MCF 10A (cell line): ENCODE measurements around the gene TPBGL. TPM values are rescaled to one million over a fixed set of nuclear protein-coding genes. Genes with fewer than 3 reads are reported as not detected.

Experiments
- BruUV-seq: library from RNA; stranded (reverse); fragments of 400-500 nt; replicated peaks from 2 replicates; lab custom pipeline; 2021; lab: Mats Ljungman, UMichigan
- CTCF ChIA-PET: fragments of 300-600 bp; sonication (Branson Sonifier 250); formaldehyde crosslinking; extraction: SDS; loops from one replicate; lab custom pipeline; 2021; ENCODE audit warnings: antibody characterized with exemption, inconsistent platforms; lab: Yijun Ruan, JAX
- POLR2A ChIA-PET: fragments of 300-600, 350-650 bp; sonication (Branson Sonifier 250); formaldehyde crosslinking; extraction: SDS; loops from one replicate; lab custom pipeline; 2020; ENCODE audit warnings: antibody characterized with exemption, inconsistent platforms; lab: Yijun Ruan, JAX
- DNase-seq: peaks from one replicate; pipeline ENCODE4 v3.0.0-alpha.2; 2018; ENCODE audit not compliant: unreplicated experiment
- H3K27ac Mint-ChIP-seq: one replicate; pipeline ENCODE4 v1.8.0; 2022; ENCODE audit warnings: mild to moderate bottlenecking, low read depth, mixed read lengths; ENCODE audit not compliant: unreplicated experiment
- H3K27me3 Mint-ChIP-seq: one replicate; pipeline ENCODE4 v1.8.0; 2022; ENCODE audit warnings: mixed read lengths; ENCODE audit not compliant: insufficient read depth, unreplicated experiment
- H3K36me3 Mint-ChIP-seq: one replicate; pipeline ENCODE4 v1.8.0; 2022; ENCODE audit warnings: mild to moderate bottlenecking, moderate library complexity, mixed read lengths; ENCODE audit not compliant: insufficient read depth, unreplicated experiment
- H3K4me1 Mint-ChIP-seq: one replicate; pipeline ENCODE4 v1.8.0; 2022; ENCODE audit warnings: mixed read lengths; ENCODE audit not compliant: insufficient read depth, unreplicated experiment
- H3K4me3 Mint-ChIP-seq: one replicate; pipeline ENCODE4 v1.8.0; 2022; ENCODE audit warnings: mild to moderate bottlenecking, moderate library complexity, mixed read lengths; ENCODE audit not compliant: unreplicated experiment
- H3K9me3 Mint-ChIP-seq: one replicate; pipeline ENCODE4 v1.8.0; 2022; ENCODE audit warnings: mixed read lengths; ENCODE audit not compliant: unreplicated experiment
- intact Hi-C: fragments of 100-400 bp; cut with micrococcal nuclease; formaldehyde crosslinking; loops from 2 replicates; pipeline ENCODE4 v1.14.1; 2022
- total RNA-seq: library from RNA; stranded (reverse); gene quantifications from 2 replicates; pipeline ENCODE4 v1.2.3, GENCODE V29; 2022
- TF ChIP-seq, protein P1 (sequence below): fragments of 200-600 bp; IDR thresholded peaks from one replicate; pipeline ENCODE4 v1.8.0; 2022; ENCODE audit warnings: antibody characterized with exemption, mild to moderate bottlenecking; ENCODE audit not compliant: unreplicated experiment

TPBGL gene
- total RNA-seq, 1 experiment from 2014 or later, result not detected

DNA sequence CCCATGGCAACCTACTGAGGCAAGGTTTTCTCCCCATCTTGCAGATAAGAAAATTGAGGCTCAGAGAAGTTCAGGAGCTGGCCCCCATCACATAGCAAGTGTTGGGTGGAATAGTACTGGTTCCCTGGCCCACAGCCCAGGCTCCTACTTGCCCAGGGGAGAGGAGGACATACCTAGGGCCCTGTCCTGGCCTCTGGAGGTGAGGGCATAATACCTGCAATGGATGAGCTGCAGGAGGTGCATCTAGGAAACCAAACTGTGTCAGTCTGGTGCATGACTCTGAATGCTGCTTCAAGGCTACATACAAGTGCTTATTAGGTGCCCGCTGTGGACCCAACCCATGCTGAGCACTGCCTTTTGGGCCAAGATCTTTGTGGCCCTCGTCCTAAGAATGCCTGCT is 40.0 kb upstream of the TPBGL start:
- TF ChIP-seq, protein P1, sequence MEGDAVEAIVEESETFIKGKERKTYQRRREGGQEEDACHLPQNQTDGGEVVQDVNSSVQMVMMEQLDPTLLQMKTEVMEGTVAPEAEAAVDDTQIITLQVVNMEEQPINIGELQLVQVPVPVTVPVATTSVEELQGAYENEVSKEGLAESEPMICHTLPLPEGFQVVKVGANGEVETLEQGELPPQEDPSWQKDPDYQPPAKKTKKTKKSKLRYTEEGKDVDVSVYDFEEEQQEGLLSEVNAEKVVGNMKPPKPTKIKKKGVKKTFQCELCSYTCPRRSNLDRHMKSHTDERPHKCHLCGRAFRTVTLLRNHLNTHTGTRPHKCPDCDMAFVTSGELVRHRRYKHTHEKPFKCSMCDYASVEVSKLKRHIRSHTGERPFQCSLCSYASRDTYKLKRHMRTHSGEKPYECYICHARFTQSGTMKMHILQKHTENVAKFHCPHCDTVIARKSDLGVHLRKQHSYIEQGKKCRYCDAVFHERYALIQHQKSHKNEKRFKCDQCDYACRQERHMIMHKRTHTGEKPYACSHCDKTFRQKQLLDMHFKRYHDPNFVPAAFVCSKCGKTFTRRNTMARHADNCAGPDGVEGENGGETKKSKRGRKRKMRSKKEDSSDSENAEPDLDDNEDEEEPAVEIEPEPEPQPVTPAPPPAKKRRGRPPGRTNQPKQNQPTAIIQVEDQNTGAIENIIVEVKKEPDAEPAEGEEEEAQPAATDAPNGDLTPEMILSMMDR, result no peak
- Mint-ChIP-seq H3K4me1 (peaks cover 5% of the 10 kb centered on the region), H3K36me3 (no peaks in the 10 kb centered on the region), H3K27me3 (peaks cover 32% of the 10 kb centered on the region), H3K27ac (no peak overlapping the region), H3K9me3 (no peaks in the 10 kb centered on the region), H3K4me3 (no peak overlapping the region)
- no peak for DNase-seq
- intact Hi-C loops, result no loop called here
- CTCF ChIA-PET, result interaction anchor here (0.8 to 3.1 kb wide), 2 partner anchors 60 to 176 kb away, joined by 3 to 20 read pairs; no protein-coding TSS in a partner anchor
- no TSS peak for BruUV-seq
- POLR2A ChIA-PET, result no interaction called here

DNA sequence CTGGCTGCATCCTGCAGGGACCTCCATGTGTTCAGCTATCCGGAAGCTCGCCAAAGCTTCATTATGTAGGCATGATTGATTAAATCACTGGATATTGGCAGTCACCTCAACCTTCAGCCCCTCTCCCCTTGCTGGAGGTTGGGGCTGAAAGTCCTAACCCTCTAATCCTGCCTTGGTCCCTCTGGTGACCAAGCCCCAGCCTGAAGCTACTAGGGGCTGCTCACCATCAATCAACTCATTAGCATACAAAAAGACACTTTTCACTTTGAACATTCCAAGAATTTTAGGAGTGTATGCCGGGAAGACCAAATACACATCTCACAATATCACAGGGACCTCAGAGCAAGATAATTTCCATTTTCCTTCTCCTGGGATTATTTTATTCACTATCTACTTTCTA is 38.8 kb upstream of the TPBGL start:
- intact Hi-C loops, result no loop called here
- Mint-ChIP-seq H3K27ac (no peak overlapping the region), H3K27me3 (peaks cover 32% of the 10 kb centered on the region), H3K4me1 (peaks cover 5% of the 10 kb centered on the region), H3K9me3 (no peaks in the 10 kb centered on the region), H3K4me3 (no peak overlapping the region), H3K36me3 (no peaks in the 10 kb centered on the region)
- no peak for DNase-seq
- ChIA-PET POLR2A (interaction anchor here (1.2 kb wide), 1 partner anchor 253 kb away, joined by 3 read pairs; the partner anchor contains the start of genes SPCS2 and XRRA1), CTCF (interaction anchor here (0.8 to 12.3 kb wide), 3 partner anchors 47 to 179 kb away, joined by 3 to 227 read pairs (median 12); no protein-coding TSS in a partner anchor)
- BruUV-seq, result no TSS peak
- TF ChIP-seq, protein P1, result no peak

DNA sequence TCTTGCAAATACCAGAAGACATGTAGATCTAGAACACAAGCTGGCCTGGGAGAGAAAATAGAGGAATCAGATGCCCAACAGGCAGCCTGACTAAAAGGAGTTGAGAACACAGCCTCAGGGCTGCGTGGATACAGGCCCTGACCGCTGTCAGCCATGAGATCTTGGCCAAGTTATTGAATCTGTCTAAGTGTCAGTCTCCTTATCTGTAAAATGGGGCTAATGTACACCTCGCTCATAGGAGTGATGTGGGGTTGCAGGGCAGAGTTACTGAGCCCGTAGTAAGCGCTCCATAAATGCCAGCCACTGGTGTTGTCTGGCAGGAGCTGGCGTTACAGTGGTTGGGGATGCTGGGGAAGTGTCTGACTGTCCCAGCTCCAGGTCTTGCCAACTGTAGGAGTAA is 38.4 kb upstream of the TPBGL start:
- Mint-ChIP-seq H3K4me1 (peaks cover 5% of the 10 kb centered on the region), H3K4me3 (no peak overlapping the region), H3K9me3 (no peaks in the 10 kb centered on the region), H3K27ac (no peak overlapping the region), H3K27me3 (peaks cover 32% of the 10 kb centered on the region), H3K36me3 (no peaks in the 10 kb centered on the region)
- BruUV-seq, result no TSS peak
- CTCF ChIA-PET, result interaction anchor here (0.8 to 12.3 kb wide), 3 partner anchors 46 to 179 kb away, joined by 3 to 227 read pairs (median 12); no protein-coding TSS in a partner anchor
- POLR2A ChIA-PET, result interaction anchor here (1.2 kb wide), 1 partner anchor 253 kb away, joined by 3 read pairs; the partner anchor contains the start of genes SPCS2 and XRRA1
- intact Hi-C loops, result no loop called here
- TF ChIP-seq, protein P1, result no peak
- DNase-seq, result no peak

DNA sequence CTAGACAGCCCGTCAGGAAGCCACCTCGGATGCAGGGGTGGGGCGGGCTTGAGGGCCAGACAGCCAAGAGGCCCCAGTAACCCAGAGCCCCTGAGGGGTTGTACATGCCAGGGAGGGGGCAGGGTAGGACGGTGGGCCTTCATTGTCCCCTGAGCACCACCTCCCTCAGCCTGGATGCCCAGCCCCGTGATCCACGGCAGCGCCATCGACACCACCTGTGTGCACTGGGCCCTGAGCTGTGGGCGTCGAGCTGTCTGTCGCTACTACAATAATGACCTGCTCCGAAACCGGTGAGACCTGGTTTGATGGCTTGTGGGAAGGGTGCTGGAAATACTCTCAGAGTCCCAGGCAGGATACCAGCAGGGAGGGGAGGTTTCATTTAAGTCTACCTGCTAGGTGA is 37.4 kb upstream of the TPBGL start:
- ChIA-PET POLR2A (interaction anchor here (0.7 to 0.9 kb wide), 2 partner anchors 14 to 199 kb away, joined by 3 read pairs; no protein-coding TSS in a partner anchor), CTCF (interaction anchor here (0.7 to 12.3 kb wide), 6 partner anchors 11 to 180 kb away, joined by 3 to 227 read pairs (median 10); no protein-coding TSS in a partner anchor)
- Mint-ChIP-seq H3K4me1 (peaks cover 5% of the 10 kb centered on the region), H3K4me3 (no peak overlapping the region), H3K27me3 (peaks cover 32% of the 10 kb centered on the region), H3K27ac (no peak overlapping the region), H3K36me3 (no peaks in the 10 kb centered on the region), H3K9me3 (no peaks in the 10 kb centered on the region)
- DNase-seq, result no peak
- no TSS peak for BruUV-seq
- TF ChIP-seq, protein P1, result no peak
- intact Hi-C loops, result no loop called here
